HepG2 (cell line): ENCODE results near the gene PLXND1. TPM values are rescaled to one million over a fixed set of nuclear protein-coding genes. Genes with fewer than 3 reads are reported as not detected.

ENCODE experiments used
- DMAP1 ChIP-seq: IDR thresholded peaks from 2 replicates; pipeline ENCODE4 v1.6.1; 2016
- EP300 ChIP-seq, 3 experiments: sonication (generic) in 1 of 3; formaldehyde crosslinking in 1 of 3; IDR thresholded peaks; 2 replicates each; pipeline versions ENCODE4 v1.5.1 to v1.6.1; 2011 to 2020; ENCODE audit warnings: low read depth in 2 of 3, low read length in 2 of 3, borderline replicate concordance in 1 of 3, improper control_type of control experiment in 1 of 3, mild to moderate bottlenecking in 1 of 3, missing genetic modification reagents in 1 of 3, moderate library complexity in 1 of 3
- FOXA3 ChIP-seq: IDR thresholded peaks from 2 replicates; pipeline ENCODE4 v1.6.1; 2016; ENCODE audit warnings: missing genetic modification reagents, missing compliant biosample characterization
- MYC ChIP-seq: sonication (generic); formaldehyde crosslinking; IDR thresholded peaks from 2 replicates; pipeline ENCODE4 v1.9.0; 2021; ENCODE audit warnings: missing genetic modification reagents, borderline replicate concordance
- NR2C2 ChIP-seq: sonication (generic); formaldehyde crosslinking; IDR thresholded peaks from 2 replicates; pipeline ENCODE4 v1.4.0; 2020; ENCODE audit warnings: missing genetic modification reagents, mild to moderate bottlenecking, moderate library complexity, borderline replicate concordance
- NR2F1 ChIP-seq, 2 experiments: fragments of 450-650 bp in 1 of 2; formaldehyde crosslinking in 1 of 2; IDR thresholded peaks; 2 replicates each; pipeline versions ENCODE4 v1.5.0 to v1.6.1; 2016 to 2020; ENCODE audit warnings: mild to moderate bottlenecking in 1 of 2, missing compliant biosample characterization in 1 of 2, missing genetic modification reagents in 1 of 2, moderate library complexity in 1 of 2
- PAWR ChIP-seq: sonication (generic); formaldehyde crosslinking; IDR thresholded peaks from 2 replicates; pipeline ENCODE4 v1.4.0; 2020; ENCODE audit warnings: missing genetic modification reagents, mild to moderate bottlenecking, borderline replicate concordance
- PHF21A ChIP-seq: sonication (generic); formaldehyde crosslinking; IDR thresholded peaks from 2 replicates; pipeline ENCODE4 v1.5.0; 2020; ENCODE audit warnings: mild to moderate bottlenecking, missing genetic modification reagents
- REXO4 ChIP-seq: sonication (generic); formaldehyde crosslinking; IDR thresholded peaks from 2 replicates; pipeline ENCODE4 v1.8.0; 2022; ENCODE audit warnings: missing genetic modification reagents, mild to moderate bottlenecking, borderline replicate concordance
- SAP130 ChIP-seq: IDR thresholded peaks from 2 replicates; pipeline ENCODE4 v1.6.1; 2016; ENCODE audit warnings: low read depth
- SUZ12 ChIP-seq: fragments of 150-350 bp; IDR thresholded peaks from 2 replicates; pipeline ENCODE4 v1.6.1; 2014; ENCODE audit warnings: low read depth, low read length
- XRCC5 ChIP-seq: fragments of 200-400 bp; formaldehyde crosslinking; optimal IDR thresholded peaks from 2 replicates; pipeline ENCODE3; 2017; ENCODE audit warnings: mild to moderate bottlenecking, low read length
- ZBTB40 ChIP-seq, 2 experiments: fragments of 450-650 bp in 1 of 2; sonication (generic) in 1 of 2; formaldehyde crosslinking in 1 of 2; IDR thresholded peaks; 2 replicates each; pipeline versions ENCODE4 v1.6.1 to v1.8.0; 2016 to 2022; ENCODE audit warnings: antibody characterized with exemption in 1 of 2, mild to moderate bottlenecking in 1 of 2, missing genetic modification reagents in 1 of 2
- ZNF317 ChIP-seq: sonication (generic); formaldehyde crosslinking; IDR thresholded peaks from 2 replicates; pipeline ENCODE4 v1.5.0; 2020; ENCODE audit warnings: mild to moderate bottlenecking, missing genetic modification reagents
- ZNF883 ChIP-seq: sonication (generic); formaldehyde crosslinking; IDR thresholded peaks from 2 replicates; pipeline ENCODE4 v1.5.1; 2020; ENCODE audit warnings: mild to moderate bottlenecking, missing genetic modification reagents; ENCODE audit errors: not compliant biosample characterization
- polyA plus RNA-seq, 8 experiments: library from polyadenylated mRNA; depleted of rRNA in 3 of 8; stranded (reverse) in 7 of 8; unstranded in 1 of 8; fragments of >200 nt; fragmentation: Illumina TruSeq in 4 of 8; extraction: Trizol in 4 of 8; gene quantifications; 2 replicates each; pipeline versions ENCODE4 v1.2.1 to v1.2.3, GENCODE V29; 2011 to 2016; ENCODE audit warnings: low read depth in 4 of 8, missing spikeins in 1 of 8, mixed read lengths in 1 of 8; ENCODE audit not compliant: insufficient read depth in 1 of 8
- total RNA-seq, 5 experiments: library from RNA; depleted of rRNA; stranded (reverse); fragments of >200 nt; fragmentation: Illumina TruSeq; extraction: Trizol; gene quantifications; 2 replicates each; pipeline ENCODE4 v1.2.3, GENCODE V29; 2016; ENCODE audit warnings: low read depth in 1 of 5
- TF ChIP-seq, protein P1 (sequence below): IDR thresholded peaks from 2 replicates; pipeline ENCODE4 v1.6.1; 2016; ENCODE audit warnings: missing compliant biosample characterization, missing genetic modification reagents, borderline replicate concordance

PLXND1 gene
- total and polyA plus RNA-seq, 2 of the 13 experiments (the other 11 are each of a cell fraction or from before 2014, with no cell fraction given) = 15.9 to 42.0 TPM

GRCh38 chr3:129612534-129613366, 6.3 kb upstream of the PLXND1 start (continued):
- TF ChIP-seq ZNF883 (CRISPR knock-in tag) = peak; percentile 24
- TF ChIP-seq, protein P1, sequence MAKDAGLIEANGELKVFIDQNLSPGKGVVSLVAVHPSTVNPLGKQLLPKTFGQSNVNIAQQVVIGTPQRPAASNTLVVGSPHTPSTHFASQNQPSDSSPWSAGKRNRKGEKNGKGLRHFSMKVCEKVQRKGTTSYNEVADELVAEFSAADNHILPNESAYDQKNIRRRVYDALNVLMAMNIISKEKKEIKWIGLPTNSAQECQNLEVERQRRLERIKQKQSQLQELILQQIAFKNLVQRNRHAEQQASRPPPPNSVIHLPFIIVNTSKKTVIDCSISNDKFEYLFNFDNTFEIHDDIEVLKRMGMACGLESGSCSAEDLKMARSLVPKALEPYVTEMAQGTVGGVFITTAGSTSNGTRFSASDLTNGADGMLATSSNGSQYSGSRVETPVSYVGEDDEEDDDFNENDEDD = 0 out of 2 replicates have a peak, but pooled peaks have one; percentile 27
- TF ChIP-seq EP300 (IDR thresholded peaks at IDR 0.05; ENCODE audit: low read depth in 2 of 2, low read length in 2 of 2) = no peak
- TF ChIP-seq EP300 (CRISPR knock-in tag; IDR thresholded peaks at IDR 0.05; ENCODE audit: borderline replicate concordance) = peak; percentile 49; the same call in 1 of the 2 replicates
- TF ChIP-seq REXO4 = no peak
- no peak for TF ChIP-seq PAWR (CRISPR knock-in tag)
- peak; percentile 73 for TF ChIP-seq SAP130
- TF ChIP-seq ZBTB40 (IDR thresholded peaks at IDR 0.05) = no peak
- TF ChIP-seq ZBTB40 (CRISPR knock-in tag; IDR thresholded peaks at IDR 0.05) = 0 out of 2 replicates have a peak, but pooled peaks have one; percentile 31
- TF ChIP-seq NR2C2 (CRISPR knock-in tag) = peak; percentile 12; the same call in 1 of the 2 replicates
- peak; percentile 25; the same call in 1 of the 2 replicates for TF ChIP-seq FOXA3
- no peak for TF ChIP-seq ZNF317 (CRISPR knock-in tag)
- TF ChIP-seq DMAP1 = peak; percentile 24; the same call in 1 of the 2 replicates
- peak in 1 of 2 experiments; percentile 25; a peak in 1 of 4 replicates for TF ChIP-seq NR2F1 (CRISPR knock-in tag; IDR thresholded peaks at IDR 0.05)
- TF ChIP-seq MYC (CRISPR knock-in tag) = peak; percentile 56; the same call in 1 of the 2 replicates
- peak; percentile 41 for TF ChIP-seq XRCC5
- peak; percentile 58; the same call in 1 of the 2 replicates for TF ChIP-seq PHF21A
- no peak for TF ChIP-seq SUZ12
